Adrenal gland (tissue), 5 donors: ENCODE data around the gene SLC30A7.

Experiments
- CTCF ChIP-seq, 6 experiments: fragments of 450-650 bp in 4 of 6; fragments of 200-600 bp in 2 of 6; sonication (generic) in 1 of 6; IDR thresholded peaks; 1 replicate in 5 of 6; 2 replicates in 1 of 6; pipeline versions ENCODE4 v1.5.1 to v1.8.0; 2016 to 2021; ENCODE audit warnings: antibody characterized with exemption in 6 of 6, mild to moderate bottlenecking in 2 of 6, moderate library complexity in 1 of 6
- POLR2A ChIP-seq, 2 donors: fragments of 450-650 bp; IDR thresholded peaks; one replicate each; pipeline ENCODE4 v1.6.1; 2017; ENCODE audit warnings: antibody characterized with exemption in 2 of 2, mild to moderate bottlenecking in 2 of 2, moderate library complexity in 1 of 2
- donor health status: DM: no; HTN: no; CAD: no.

- no peak for TF ChIP-seq POLR2A (IDR thresholded peaks at IDR 0.05)
- no peak for TF ChIP-seq CTCF (IDR thresholded peaks at IDR 0.05)
Observed at GRCh38 chr1:100862591-100862990, 33.3 kb upstream of the SLC30A7 start.
